Nephron (organoid): ENCODE results near the gene GFPT2.
A peak's percentile ranks its signal among the peaks of the same experiment; 100 is the strongest.

ENCODE experiments used
- H3K27ac Mint-ChIP-seq, 3 experiments: 2 replicates each; pipeline ENCODE4 v1.8.0; 2020; ENCODE audit warnings: mixed read lengths in 3 of 3, mild to moderate bottlenecking in 2 of 3, moderate library complexity in 1 of 3
- H3K27me3 Mint-ChIP-seq: 2 replicates; pipeline ENCODE4 v1.8.0; 2021; ENCODE audit warnings: low read depth, mild to moderate bottlenecking, moderate library complexity, mixed read lengths
- H3K36me3 Mint-ChIP-seq: 2 replicates; pipeline ENCODE4 v1.8.0; 2020; ENCODE audit warnings: low read depth, mixed read lengths
- H3K4me1 Mint-ChIP-seq: 2 replicates; pipeline ENCODE4 v1.8.0; 2020; ENCODE audit warnings: mixed read lengths
- H3K4me3 Mint-ChIP-seq, 3 experiments: 2 replicates each; pipeline ENCODE4 v1.8.0; 2020; ENCODE audit warnings: mild to moderate bottlenecking in 3 of 3, mixed read lengths in 3 of 3, moderate library complexity in 2 of 3
- H3K9me3 Mint-ChIP-seq: 2 replicates; pipeline ENCODE4 v1.8.0; 2020; ENCODE audit warnings: mixed read lengths
- CTCF ChIP-seq, 3 experiments: fragments of 200-600 bp; sonication (generic); IDR thresholded peaks; one replicate each; pipeline ENCODE4 v1.5.0; 2021; ENCODE audit warnings: antibody characterized with exemption in 3 of 3; ENCODE audit not compliant: unreplicated experiment in 3 of 3

The GFPT2 gene

GRCh38 chr5:180360078-180360957 lies 7.2 kb upstream of the GFPT2 start:
- H3K27ac Mint-ChIP-seq = no peak overlapping the region
- H3K9me3 Mint-ChIP-seq = no peaks in the 10 kb centered on the region
- H3K27me3 Mint-ChIP-seq = peaks cover 22% of the 10 kb centered on the region

GRCh38 chr5:180358694-180359093 lies 5.6 kb upstream of the GFPT2 start:
- Mint-ChIP-seq H3K36me3 (no peaks in the 10 kb centered on the region), H3K27me3 (peaks cover 37% of the 10 kb centered on the region), H3K4me1 (peaks cover 8% of the 10 kb centered on the region), H3K27ac (no peak overlapping the region), H3K9me3 (no peaks in the 10 kb centered on the region), H3K4me3 (no peak overlapping the region)
- TF ChIP-seq CTCF (IDR thresholded peaks at IDR 0.05; ENCODE audit: unreplicated experiment in 3 of 3) = no peak

More at GRCh38 chr5:180360078-180360957, 7.2 kb upstream of the GFPT2 start:
- TF ChIP-seq CTCF (IDR thresholded peaks at IDR 0.05; ENCODE audit: unreplicated experiment in 3 of 3) = no peak
- Mint-ChIP-seq H3K36me3 (no peaks in the 10 kb centered on the region), H3K4me3 (no peak overlapping the region), H3K4me1 (no peaks in the 10 kb centered on the region)

GRCh38 chr5:180358179-180358578 lies 5.0 kb upstream of the GFPT2 start:
- Mint-ChIP-seq H3K27me3 (peaks cover 39% of the 10 kb centered on the region), H3K36me3 (no peaks in the 10 kb centered on the region), H3K4me3 (no peak overlapping the region), H3K9me3 (no peaks in the 10 kb centered on the region), H3K27ac (no peak overlapping the region), H3K4me1 (peaks cover 8% of the 10 kb centered on the region)
- no peak for TF ChIP-seq CTCF (IDR thresholded peaks at IDR 0.05; ENCODE audit: unreplicated experiment in 3 of 3)

- no peak overlapping the region for H3K27ac Mint-ChIP-seq
- no peaks in the 10 kb centered on the region for H3K9me3 Mint-ChIP-seq
- no peaks in the 10 kb centered on the region for H3K36me3 Mint-ChIP-seq
- peaks cover 47% of the 10 kb centered on the region for H3K27me3 Mint-ChIP-seq
- H3K4me3 Mint-ChIP-seq = peak overlapping the region in 2 of 3 experiments; percentile 24 to 89
- H3K4me1 Mint-ChIP-seq = peaks cover 28% of the 10 kb centered on the region
- no peak for TF ChIP-seq CTCF (IDR thresholded peaks at IDR 0.05; ENCODE audit: unreplicated experiment in 3 of 3)
Observed at GRCh38 chr5:180354966-180355365, 1.8 kb upstream of the GFPT2 start.

GRCh38 chr5:180353980-180354452 lies 880 bp upstream of the GFPT2 start:
- Mint-ChIP-seq H3K36me3 (no peaks in the 10 kb centered on the region), H3K27me3 (peaks cover 52% of the 10 kb centered on the region), H3K9me3 (no peaks in the 10 kb centered on the region), H3K4me3 (peak overlapping the region; percentile 82 to 89 (median 87)), H3K27ac (peak overlapping the region in 2 of 3 experiments; percentile 20 to 33), H3K4me1 (peaks cover 34% of the 10 kb centered on the region)
- no peak for TF ChIP-seq CTCF (IDR thresholded peaks at IDR 0.05; ENCODE audit: unreplicated experiment in 3 of 3)
